ENCODE measurements around the gene LYRM9. TPM values are rescaled to one million over a fixed set of nuclear protein-coding genes. Genes with fewer than 3 reads are reported as not detected.

Gene LYRM9
- polyA plus RNA-seq, 1 of the 3 experiments (the other 2 are of a cell fraction), result 4.6 TPM

- no peak overlapping the region for H3K27ac ChIP-seq (ENCODE audit: low read depth in 2 of 2, low read length in 1 of 2)
- TF ChIP-seq RAD21 (IDR thresholded peaks at IDR 0.05; ENCODE audit: low read length) (no peak), FOXJ3 (CRISPR knock-in tag; IDR thresholded peaks at IDR 0.05) (no peak), PBX3 (IDR thresholded peaks at IDR 0.05) (no peak), FOXM1 (IDR thresholded peaks at IDR 0.05; ENCODE audit: low read depth) (no peak), GABPA (IDR thresholded peaks at IDR 0.05; ENCODE audit: low read depth) (no peak), EZH2phosphoT487 (IDR thresholded peaks at IDR 0.05; ENCODE audit: borderline replicate concordance, low read depth) (no peak), EP300 (IDR thresholded peaks at IDR 0.05; ENCODE audit: borderline replicate concordance in 1 of 2, low read depth in 1 of 2, low read length in 1 of 2) (no peak), JUND (IDR thresholded peaks at IDR 0.05) (no peak)
- H3K9me2 ChIP-seq, result no peaks in the 10 kb centered on the region
- H3K9ac ChIP-seq, result no peak overlapping the region
- ChIA-PET POLR2A (no interaction called here), CTCF (interaction anchor here (1.0 kb wide), 1 partner anchor 148 kb away, joined by 4 read pairs; no protein-coding TSS in a partner anchor)
- H3K4me3 ChIP-seq (ENCODE audit: low read depth in 2 of 2, low read length in 1 of 2), result no peak overlapping the region
- H3K4me2 ChIP-seq, result no peak overlapping the region
- H3K79me2 ChIP-seq (ENCODE audit: insufficient read depth), result no peaks in the 10 kb centered on the region
- H4K20me1 ChIP-seq (ENCODE audit: insufficient read depth), result no peaks in the 10 kb centered on the region
- DNase-seq, result no peak
- H3K9me3 ChIP-seq, result no peaks in the 10 kb centered on the region
- no peaks in the 10 kb centered on the region for H3K36me3 ChIP-seq (replicated peaks in 1 of 2; ENCODE audit: control insufficient read depth in 1 of 2, insufficient read depth in 2 of 2, low read length in 1 of 2)
- peaks cover 5% of the 10 kb centered on the region; the same call in 1 of the 2 replicates for H3K27me3 ChIP-seq (ENCODE audit: insufficient read depth)
- H2AFZ ChIP-seq (ENCODE audit: low read depth), result no peak overlapping the region
- 66% methylated on average over 4 of the region's 4 CpGs for WGBS (ENCODE audit: low lambda C conversion rate)
- no peaks in the 10 kb centered on the region for H3F3A ChIP-seq (replicated peaks; ENCODE audit: insufficient read depth)
- H3K4me1 ChIP-seq (ENCODE audit: control insufficient read depth in 1 of 2, insufficient read depth in 2 of 2, low read depth in 1 of 2, low read length in 1 of 2), result peaks cover 0 to 14% of the 10 kb centered on the region in 2 experiments; a peak in 1 of 4 replicates
These were observed 14.9 kb upstream of the LYRM9 start for GRCh38 chr17:27907976-27908558.

- Histone ChIP-seq H3F3A (replicated peaks; ENCODE audit: insufficient read depth) (no peaks in the 10 kb centered on the region), H4K20me1 (ENCODE audit: insufficient read depth) (no peaks in the 10 kb centered on the region), H3K4me1 (ENCODE audit: control insufficient read depth in 1 of 2, insufficient read depth in 2 of 2, low read depth in 1 of 2, low read length in 1 of 2) (peaks cover 0 to 14% of the 10 kb centered on the region in 2 experiments; a peak in 1 of 4 replicates), H3K9ac (no peak overlapping the region), H3K27me3 (ENCODE audit: insufficient read depth) (peaks cover 5% of the 10 kb centered on the region; the same call in 1 of the 2 replicates), H3K4me3 (ENCODE audit: low read depth in 2 of 2, low read length in 1 of 2) (no peak overlapping the region), H3K79me2 (ENCODE audit: insufficient read depth) (no peaks in the 10 kb centered on the region), H3K9me3 (no peaks in the 10 kb centered on the region), H3K27ac (ENCODE audit: low read depth in 2 of 2, low read length in 1 of 2) (no peak overlapping the region), H3K9me2 (no peaks in the 10 kb centered on the region), H3K36me3 (replicated peaks in 1 of 2; ENCODE audit: control insufficient read depth in 1 of 2, insufficient read depth in 2 of 2, low read length in 1 of 2) (no peaks in the 10 kb centered on the region), H2AFZ (ENCODE audit: low read depth) (no peak overlapping the region), H3K4me2 (no peak overlapping the region)
- ChIA-PET POLR2A (no interaction called here), CTCF (interaction anchor here (0.8 to 2.5 kb wide), 2 partner anchors 13 to 27 kb away, joined by 4 to 13 read pairs; no protein-coding TSS in a partner anchor)
- no peak for TF ChIP-seq ELF1 (IDR thresholded peaks at IDR 0.05)
- no peak for TF ChIP-seq FOXJ3 (CRISPR knock-in tag; IDR thresholded peaks at IDR 0.05)
- no peak for DNase-seq
- WGBS (ENCODE audit: low lambda C conversion rate), result 78% methylated on average over 3 of the region's 3 CpGs
These were observed 13.5 kb upstream of the LYRM9 start for GRCh38 chr17:27906623-27907022.

GRCh38 chr17:27906226-27906580, 13.0 kb upstream of the LYRM9 start:
- TF ChIP-seq EP300 (IDR thresholded peaks at IDR 0.05; ENCODE audit: borderline replicate concordance in 1 of 2, low read depth in 1 of 2, low read length in 1 of 2) (no peak), RXRA (IDR thresholded peaks at IDR 0.05; ENCODE audit: borderline replicate concordance, low read depth) (no peak), USF1 (IDR thresholded peaks at IDR 0.05; ENCODE audit: borderline replicate concordance, low read depth) (no peak), FOXJ3 (CRISPR knock-in tag; IDR thresholded peaks at IDR 0.05) (no peak), MAX (IDR thresholded peaks at IDR 0.05; ENCODE audit: low read depth) (no peak), USF2 (IDR thresholded peaks at IDR 0.05; ENCODE audit: borderline replicate concordance, low read depth, low read length) (no peak), RCOR1 (IDR thresholded peaks at IDR 0.05; ENCODE audit: low read length) (no peak), RFX5 (IDR thresholded peaks at IDR 0.05; ENCODE audit: low read length) (no peak), TAF1 (IDR thresholded peaks at IDR 0.05; ENCODE audit: borderline replicate concordance, low read depth, low read length) (no peak), GATA2 (CRISPR knock-in tag; IDR thresholded peaks at IDR 0.05) (no peak), IRF3 (IDR thresholded peaks at IDR 0.05; ENCODE audit: low read depth, low read length) (no peak)
- ChIA-PET POLR2A (no interaction called here), CTCF (interaction anchor here (2.5 kb wide), 1 partner anchor 12 kb away, joined by 13 read pairs; no protein-coding TSS in a partner anchor)
- peaks cover 5% of the 10 kb centered on the region; the same call in 1 of the 2 replicates for H3K27me3 ChIP-seq (ENCODE audit: insufficient read depth)
- H3K79me2 ChIP-seq (ENCODE audit: insufficient read depth), result no peaks in the 10 kb centered on the region
- peaks cover 0 to 14% of the 10 kb centered on the region in 2 experiments; a peak in 1 of 4 replicates for H3K4me1 ChIP-seq (ENCODE audit: control insufficient read depth in 1 of 2, insufficient read depth in 2 of 2, low read depth in 1 of 2, low read length in 1 of 2)
- DNase-seq, result no peak
- H2AFZ ChIP-seq (ENCODE audit: low read depth), result no peak overlapping the region
- H3K36me3 ChIP-seq (replicated peaks in 1 of 2; ENCODE audit: control insufficient read depth in 1 of 2, insufficient read depth in 2 of 2, low read length in 1 of 2), result no peaks in the 10 kb centered on the region
- no peak overlapping the region for H3K4me3 ChIP-seq (ENCODE audit: low read depth in 2 of 2, low read length in 1 of 2)
- no peaks in the 10 kb centered on the region for H3K9me3 ChIP-seq
- no peaks in the 10 kb centered on the region for H3F3A ChIP-seq (replicated peaks; ENCODE audit: insufficient read depth)
- H3K4me2 ChIP-seq, result no peak overlapping the region
- H4K20me1 ChIP-seq (ENCODE audit: insufficient read depth), result no peaks in the 10 kb centered on the region
- no peaks in the 10 kb centered on the region for H3K9me2 ChIP-seq
- no peak overlapping the region for H3K27ac ChIP-seq (ENCODE audit: low read depth in 2 of 2, low read length in 1 of 2)
- no peak overlapping the region for H3K9ac ChIP-seq

All from SK-N-SH (cell line).